RWPE1 (cell line): ENCODE measurements around the gene HSPG2.

Source experiments
- CTCF ChIA-PET: fragments of 350-600 bp; sonication (Branson Sonifier 250); formaldehyde crosslinking; extraction: SDS; loops from one replicate; lab custom pipeline; 2021; lab: Yijun Ruan, JAX
- POLR2A ChIA-PET: fragments of 400-600 bp; formaldehyde crosslinking; extraction: SDS; loops from one replicate; lab custom pipeline; 2020; ENCODE audit warnings: antibody characterized with exemption; ENCODE audit not compliant: low non-redundant PET; lab: Yijun Ruan, JAX
- DNase-seq: peaks from one replicate; pipeline ENCODE4 v3.0.0; 2012; ENCODE audit warnings: low spot score
- H3K27ac ChIP-seq: fragments of 450-650 bp; 2 replicates; pipeline ENCODE4 v1.5.1; 2017
- TF ChIP-seq, protein P1 (sequence below): fragments of 450-650 bp; conservative IDR thresholded peaks from 2 replicates; pipeline ENCODE4 v1.5.1; 2017; ENCODE audit warnings: low read depth, mild to moderate bottlenecking

HSPG2 gene

DNA sequence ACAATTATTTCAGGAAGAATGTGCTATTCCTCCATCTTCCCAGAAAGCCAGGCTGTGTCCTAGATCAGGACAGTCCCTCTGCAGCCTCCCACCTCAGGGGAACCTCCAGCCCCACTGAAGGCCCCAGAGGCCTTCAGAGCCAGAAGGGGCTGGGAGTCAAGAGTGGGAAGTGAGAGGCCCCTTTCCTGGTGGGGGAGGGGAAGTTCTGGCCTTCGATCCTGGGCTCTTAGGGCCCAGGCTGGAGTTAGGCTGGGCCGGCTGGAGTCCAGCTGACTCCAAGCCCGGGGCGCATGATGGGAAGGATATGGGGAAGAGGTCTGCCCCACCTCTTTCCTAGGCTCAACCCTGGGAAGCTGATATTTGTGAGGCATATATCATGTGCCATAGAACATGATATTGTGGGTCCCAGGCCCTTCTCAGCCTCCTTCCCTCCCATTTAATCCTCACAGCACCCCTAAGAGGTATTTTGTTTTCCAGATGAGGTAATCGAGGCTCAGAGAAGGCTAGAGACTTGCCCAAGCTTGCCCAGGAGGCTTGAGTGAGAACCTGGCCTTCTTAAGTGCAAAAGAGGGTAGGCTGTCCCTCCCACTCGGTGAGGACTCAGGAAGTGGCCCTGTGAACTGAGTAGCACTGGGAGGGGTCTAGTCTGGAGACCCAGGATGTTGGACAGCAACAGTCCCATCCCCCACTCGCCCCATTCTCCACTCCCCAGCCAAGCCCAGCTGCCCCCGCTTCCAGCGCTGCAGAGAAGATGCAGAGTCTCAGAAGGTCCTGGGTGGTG lies 18.6 kb upstream of the HSPG2 start:
- POLR2A ChIA-PET: interaction anchor here (0.6 to 1.0 kb wide), 2 partner anchors 19 to 53 kb away, joined by 3 to 4 read pairs; no protein-coding TSS in a partner anchor
- CTCF ChIA-PET: interaction anchor here (0.7 to 1.4 kb wide), 2 partner anchors 16 to 67 kb away, joined by 3 to 6 read pairs; no protein-coding TSS in a partner anchor
- TF ChIP-seq, protein P1, sequence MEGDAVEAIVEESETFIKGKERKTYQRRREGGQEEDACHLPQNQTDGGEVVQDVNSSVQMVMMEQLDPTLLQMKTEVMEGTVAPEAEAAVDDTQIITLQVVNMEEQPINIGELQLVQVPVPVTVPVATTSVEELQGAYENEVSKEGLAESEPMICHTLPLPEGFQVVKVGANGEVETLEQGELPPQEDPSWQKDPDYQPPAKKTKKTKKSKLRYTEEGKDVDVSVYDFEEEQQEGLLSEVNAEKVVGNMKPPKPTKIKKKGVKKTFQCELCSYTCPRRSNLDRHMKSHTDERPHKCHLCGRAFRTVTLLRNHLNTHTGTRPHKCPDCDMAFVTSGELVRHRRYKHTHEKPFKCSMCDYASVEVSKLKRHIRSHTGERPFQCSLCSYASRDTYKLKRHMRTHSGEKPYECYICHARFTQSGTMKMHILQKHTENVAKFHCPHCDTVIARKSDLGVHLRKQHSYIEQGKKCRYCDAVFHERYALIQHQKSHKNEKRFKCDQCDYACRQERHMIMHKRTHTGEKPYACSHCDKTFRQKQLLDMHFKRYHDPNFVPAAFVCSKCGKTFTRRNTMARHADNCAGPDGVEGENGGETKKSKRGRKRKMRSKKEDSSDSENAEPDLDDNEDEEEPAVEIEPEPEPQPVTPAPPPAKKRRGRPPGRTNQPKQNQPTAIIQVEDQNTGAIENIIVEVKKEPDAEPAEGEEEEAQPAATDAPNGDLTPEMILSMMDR: no peak
- DNase-seq: peak; percentile 31
- peak overlapping the region; percentile 87 for H3K27ac ChIP-seq

DNA sequence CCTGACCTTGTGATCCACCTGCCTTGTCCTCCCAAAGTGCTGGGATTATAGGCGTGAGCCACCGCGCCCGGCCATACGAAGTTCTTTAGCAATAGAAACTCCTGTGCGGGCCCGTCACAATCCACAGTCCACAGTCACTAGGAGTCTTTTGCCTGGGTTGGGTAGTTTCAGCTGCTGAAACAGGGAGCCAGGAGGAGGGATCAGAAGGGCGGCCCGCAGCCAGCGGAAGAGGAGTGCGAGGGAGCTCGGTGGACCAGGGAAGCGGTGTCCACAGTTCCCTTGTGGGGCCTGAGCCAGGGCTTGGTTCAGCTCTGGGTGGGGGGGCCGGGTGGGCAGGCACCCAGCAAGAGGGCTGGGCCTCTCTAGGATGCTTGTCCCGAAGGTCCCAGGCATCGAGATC lies 17.9 kb upstream of the HSPG2 start:
- TF ChIP-seq, protein P1: no peak
- POLR2A ChIA-PET: no interaction called here

GRCh38 chr1:21952786-21953520 lies 15.8 kb upstream of the HSPG2 start:
- ChIA-PET POLR2A (no interaction called here), CTCF (interaction anchor here (0.5 to 0.6 kb wide), 2 partner anchors 33 to 679 kb away, joined by 3 to 5 read pairs; no protein-coding TSS in a partner anchor)
- H3K27ac ChIP-seq: peak overlapping the region; percentile 11; the same call in 1 of the 2 replicates
- TF ChIP-seq, protein P1: no peak
- DNase-seq: no peak

More for the DNA sequence above, 17.9 kb upstream of the HSPG2 start:
- no peak for DNase-seq
- CTCF ChIA-PET: no interaction called here
- H3K27ac ChIP-seq: peak overlapping the region; percentile 87

DNA sequence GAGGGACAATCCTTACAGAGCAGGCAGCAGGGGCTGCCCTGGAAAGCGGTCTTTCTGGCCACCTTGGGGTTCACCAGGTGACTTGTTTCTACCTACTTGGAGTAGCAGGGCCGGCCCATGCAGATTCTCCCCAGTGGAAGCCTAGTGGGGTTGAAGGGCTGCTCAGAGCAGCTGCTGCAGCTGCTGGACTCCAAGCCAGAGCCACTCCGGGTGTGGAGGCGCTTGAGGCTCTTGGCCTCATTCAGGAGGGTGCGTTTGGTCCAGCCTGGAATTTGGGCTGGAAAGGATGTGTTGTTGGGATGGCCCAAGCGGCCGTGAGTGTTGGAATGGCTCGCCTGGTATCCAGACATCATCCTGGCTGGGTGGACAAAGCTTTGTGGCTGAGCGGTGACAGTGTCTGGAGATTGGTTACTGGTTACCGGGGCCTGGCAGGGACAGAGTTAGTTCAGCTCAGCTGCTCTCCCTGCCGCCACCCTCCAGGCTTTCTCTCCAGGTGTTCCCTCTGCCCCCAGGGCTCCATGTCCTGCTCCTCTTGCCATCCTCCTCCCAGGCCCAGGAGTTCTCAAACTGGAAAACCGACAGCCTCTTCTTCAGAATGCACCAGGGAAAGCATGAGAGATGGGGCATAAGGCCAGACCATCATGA lies 14.2 kb upstream of the HSPG2 start:
- no peak for DNase-seq
- no peak overlapping the region for H3K27ac ChIP-seq
- TF ChIP-seq, protein P1: no peak
- ChIA-PET POLR2A (interaction anchor here (0.9 kb wide), 1 partner anchor 15 kb away, joined by 3 read pairs; no protein-coding TSS in a partner anchor), CTCF (interaction anchor here (0.7 to 0.9 kb wide), 2 partner anchors 12 to 23 kb away, joined by 3 read pairs; no protein-coding TSS in a partner anchor)

DNA sequence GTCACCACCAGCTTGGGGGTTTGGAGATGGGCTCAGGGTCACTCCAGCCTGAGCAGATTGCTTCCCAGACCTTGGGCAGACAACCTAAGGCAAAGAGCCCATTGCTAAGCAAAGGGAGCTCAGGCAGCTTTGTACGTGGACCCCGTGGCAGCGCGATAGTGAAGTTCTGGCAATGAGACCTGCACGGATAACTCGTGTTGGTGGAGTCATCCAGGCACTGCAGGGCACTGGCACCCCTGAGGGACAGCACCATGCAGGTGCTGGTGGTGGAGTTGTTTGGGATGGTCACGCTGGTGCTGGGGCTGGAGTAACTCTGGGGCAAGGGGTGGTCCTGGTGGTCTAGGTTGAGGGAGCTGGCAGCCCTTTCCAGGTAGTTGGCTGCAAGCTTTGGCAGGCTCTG lies 13.6 kb upstream of the HSPG2 start:
- CTCF ChIA-PET: interaction anchor here (0.7 to 0.9 kb wide), 2 partner anchors 11 to 22 kb away, joined by 3 read pairs; no protein-coding TSS in a partner anchor
- TF ChIP-seq, protein P1: no peak
- POLR2A ChIA-PET: no interaction called here
- no peak for DNase-seq
- H3K27ac ChIP-seq: no peak overlapping the region
